Epithelial cell of proximal tubule (primary cell): ENCODE measurements around the gene TACC2. TPM values are rescaled to one million over a fixed set of nuclear protein-coding genes. Genes with fewer than 3 reads are reported as not detected.
"Not testable (repeated sequence)": the region's sequence is repeated elsewhere in the genome, so short reads cannot be mapped to it uniquely, and the experiment has no call there.

Experiments
- DNase-seq: peaks from one replicate; pipeline ENCODE4 v3.0.0-alpha.2; 2011; ENCODE audit warnings: low read depth
- H3K4me3 ChIP-seq: 2 replicates; pipeline ENCODE4 v1.5.1; 2011; ENCODE audit warnings: low read depth, mild to moderate bottlenecking, low read length
- total RNA-seq: library from RNA; depleted of rRNA; stranded (reverse); fragments of >200 nt; gene quantifications from 2 replicates; pipeline ENCODE4 v1.2.3, GENCODE V29; 2015
- TF ChIP-seq, protein P1 (sequence below): conservative IDR thresholded peaks from 2 replicates; pipeline ENCODE4 v1.5.1; 2012; ENCODE audit warnings: low read depth, mild to moderate bottlenecking, low read length

Gene TACC2
- total RNA-seq, 1 donor from 2014 or later, result 23.9 TPM

DNA sequence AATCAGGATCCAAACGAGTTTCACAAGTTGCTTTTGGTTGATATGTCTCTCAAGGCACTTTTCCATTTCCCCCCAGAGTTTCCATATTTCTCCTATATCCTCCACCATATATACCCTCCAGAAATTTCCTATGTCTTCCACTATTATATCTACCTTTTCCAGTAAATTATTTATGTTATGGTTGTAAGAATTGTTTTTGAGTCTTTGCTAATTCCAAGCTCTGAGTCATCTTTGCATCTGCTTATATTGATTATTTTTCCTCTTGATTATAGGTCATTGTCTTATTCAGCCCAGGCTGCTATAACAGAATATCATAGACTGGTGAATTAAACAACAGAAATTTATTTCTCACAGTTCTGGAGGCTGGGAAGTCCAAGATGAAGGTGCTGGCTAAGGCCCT is 12.7 kb downstream of the TACC2 start:
- TF ChIP-seq, protein P1, sequence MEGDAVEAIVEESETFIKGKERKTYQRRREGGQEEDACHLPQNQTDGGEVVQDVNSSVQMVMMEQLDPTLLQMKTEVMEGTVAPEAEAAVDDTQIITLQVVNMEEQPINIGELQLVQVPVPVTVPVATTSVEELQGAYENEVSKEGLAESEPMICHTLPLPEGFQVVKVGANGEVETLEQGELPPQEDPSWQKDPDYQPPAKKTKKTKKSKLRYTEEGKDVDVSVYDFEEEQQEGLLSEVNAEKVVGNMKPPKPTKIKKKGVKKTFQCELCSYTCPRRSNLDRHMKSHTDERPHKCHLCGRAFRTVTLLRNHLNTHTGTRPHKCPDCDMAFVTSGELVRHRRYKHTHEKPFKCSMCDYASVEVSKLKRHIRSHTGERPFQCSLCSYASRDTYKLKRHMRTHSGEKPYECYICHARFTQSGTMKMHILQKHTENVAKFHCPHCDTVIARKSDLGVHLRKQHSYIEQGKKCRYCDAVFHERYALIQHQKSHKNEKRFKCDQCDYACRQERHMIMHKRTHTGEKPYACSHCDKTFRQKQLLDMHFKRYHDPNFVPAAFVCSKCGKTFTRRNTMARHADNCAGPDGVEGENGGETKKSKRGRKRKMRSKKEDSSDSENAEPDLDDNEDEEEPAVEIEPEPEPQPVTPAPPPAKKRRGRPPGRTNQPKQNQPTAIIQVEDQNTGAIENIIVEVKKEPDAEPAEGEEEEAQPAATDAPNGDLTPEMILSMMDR, result no peak
- H3K4me3 ChIP-seq, result no peak overlapping the region
- no peak for DNase-seq

DNA sequence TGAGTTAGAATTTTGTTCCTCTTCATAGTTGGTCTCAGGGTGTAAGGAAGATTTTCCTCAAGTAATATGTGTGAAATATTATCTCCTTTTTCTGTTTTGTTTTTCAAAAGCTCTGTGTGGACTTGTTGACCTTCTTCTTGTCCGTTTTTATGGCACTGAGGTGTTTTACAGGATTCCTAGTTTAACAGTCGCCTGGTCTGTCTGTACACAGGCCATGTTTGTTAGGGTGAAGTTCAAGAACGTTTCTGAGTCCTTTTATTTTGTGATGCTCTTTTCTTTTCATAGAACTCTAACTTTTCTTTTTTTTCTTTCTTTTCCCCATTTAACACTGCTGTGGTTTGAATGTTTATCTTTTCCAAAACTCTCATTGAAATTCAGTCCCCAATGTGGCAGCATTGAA is 18.5 kb downstream of the TACC2 start:
- TF ChIP-seq, protein P1, result no peak
- H3K4me3 ChIP-seq, result no peak overlapping the region
- no peak for DNase-seq

DNA sequence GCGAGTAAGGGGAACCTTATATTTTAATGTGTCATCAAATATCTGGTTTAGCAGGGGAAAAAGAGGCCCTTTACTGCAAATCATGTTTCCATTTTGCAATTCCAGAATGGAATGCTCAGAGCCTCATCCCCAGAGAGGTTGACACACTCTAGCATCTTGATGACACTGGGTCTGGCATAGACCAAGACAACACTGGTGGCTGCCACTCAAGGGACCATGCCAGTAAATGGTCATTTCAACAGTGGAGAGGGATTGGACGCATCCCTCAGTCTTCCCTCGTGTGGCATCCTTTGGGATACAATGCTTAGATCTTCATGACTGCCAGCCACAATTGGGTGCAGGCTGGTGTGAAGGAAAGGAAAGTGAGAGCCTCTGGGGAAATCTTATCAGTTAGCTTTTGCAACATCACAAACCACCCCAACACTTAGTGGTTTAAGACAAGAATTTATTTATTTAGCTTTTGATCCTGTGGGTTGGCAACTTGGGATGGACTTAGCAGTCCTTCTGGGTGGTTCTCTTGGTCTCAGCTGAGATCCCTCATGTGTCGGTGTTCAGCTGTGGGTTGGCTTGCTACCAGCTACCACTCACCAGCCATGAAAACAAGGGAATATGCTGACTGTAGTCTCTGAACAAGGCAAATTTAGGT is 21.6 kb downstream of the TACC2 start:
- H3K4me3 ChIP-seq, result no peak overlapping the region
- TF ChIP-seq, protein P1, result no peak
- DNase-seq, result no peak

DNA sequence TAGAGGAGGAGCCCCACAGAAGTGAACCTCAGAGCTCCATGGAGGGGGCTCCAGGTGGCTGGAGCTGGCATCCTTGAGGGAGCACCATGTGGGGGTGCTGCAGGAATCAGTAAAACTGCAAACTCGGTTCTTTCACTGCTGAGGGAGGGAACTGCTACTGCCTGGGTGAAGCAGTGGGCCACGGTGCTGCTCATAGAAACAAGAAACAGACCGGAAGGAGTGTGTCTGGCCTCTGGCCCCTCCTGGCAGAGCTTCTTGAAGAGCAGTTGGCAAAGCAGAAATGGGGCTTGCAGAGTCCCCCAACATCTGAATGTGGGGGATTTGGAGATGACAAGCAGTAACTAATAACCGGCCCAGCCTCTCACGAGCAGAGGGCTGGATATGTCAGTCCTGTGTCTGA is 23.8 kb downstream of the TACC2 start:
- H3K4me3 ChIP-seq, result no peak overlapping the region
- no peak for DNase-seq
- TF ChIP-seq, protein P1, result no peak

DNA sequence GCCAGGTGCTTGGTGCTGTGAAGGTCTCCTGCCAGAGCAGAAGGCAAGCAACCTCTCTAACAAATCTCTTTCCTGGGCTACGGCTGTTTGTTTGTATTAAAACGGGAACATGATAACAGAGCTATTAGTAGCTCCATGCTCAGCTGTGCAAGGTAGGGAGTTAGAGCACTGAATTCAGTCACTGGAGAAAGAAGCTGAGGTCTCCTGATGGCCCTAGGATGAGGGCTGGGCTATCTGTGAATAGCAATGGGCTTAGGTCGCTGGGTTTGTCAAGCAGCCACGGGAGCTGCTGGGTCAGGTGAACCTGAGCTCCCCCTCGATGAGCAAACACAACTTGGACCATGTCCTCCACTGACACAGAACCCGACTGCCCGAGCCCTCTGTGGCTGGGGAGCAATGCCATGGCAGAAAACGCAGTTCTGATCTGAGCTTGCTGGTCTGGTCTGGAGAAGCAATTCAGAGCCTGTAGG is 24.4 kb downstream of the TACC2 start:
- DNase-seq, result no peak
- TF ChIP-seq, protein P1, result no peak
- H3K4me3 ChIP-seq, result no peak overlapping the region

DNA sequence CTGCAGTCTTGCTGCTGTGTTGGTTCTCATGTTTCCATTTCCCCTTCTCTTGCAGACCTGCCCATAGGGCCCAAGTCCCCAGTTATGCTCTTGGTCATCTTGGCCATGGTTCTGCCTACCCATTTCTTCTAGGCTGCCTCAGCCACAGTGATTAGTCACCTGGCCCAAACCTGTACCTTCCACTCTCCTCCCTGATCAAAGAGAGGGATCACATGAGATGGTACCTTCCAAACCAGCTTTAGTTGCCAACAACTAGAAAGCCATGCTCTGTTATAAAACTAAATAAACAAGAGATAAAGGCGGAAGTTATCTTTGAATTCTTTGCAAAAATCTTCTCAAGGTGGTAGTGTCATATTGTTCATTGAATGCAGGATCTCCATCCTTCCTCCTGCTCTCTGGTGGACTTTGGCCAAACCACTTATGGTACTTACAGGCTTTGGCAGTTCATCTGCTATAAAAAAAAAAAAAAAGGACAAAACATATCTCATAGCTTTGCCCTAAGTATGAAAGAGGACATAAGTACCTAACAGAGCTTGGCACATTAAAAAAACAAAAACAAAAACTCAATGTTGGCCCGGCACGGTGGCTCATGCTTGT is 25.8 kb downstream of the TACC2 start:
- TF ChIP-seq, protein P1, result no peak
- no peak for DNase-seq
- H3K4me3 ChIP-seq, result no peak overlapping the region

DNA sequence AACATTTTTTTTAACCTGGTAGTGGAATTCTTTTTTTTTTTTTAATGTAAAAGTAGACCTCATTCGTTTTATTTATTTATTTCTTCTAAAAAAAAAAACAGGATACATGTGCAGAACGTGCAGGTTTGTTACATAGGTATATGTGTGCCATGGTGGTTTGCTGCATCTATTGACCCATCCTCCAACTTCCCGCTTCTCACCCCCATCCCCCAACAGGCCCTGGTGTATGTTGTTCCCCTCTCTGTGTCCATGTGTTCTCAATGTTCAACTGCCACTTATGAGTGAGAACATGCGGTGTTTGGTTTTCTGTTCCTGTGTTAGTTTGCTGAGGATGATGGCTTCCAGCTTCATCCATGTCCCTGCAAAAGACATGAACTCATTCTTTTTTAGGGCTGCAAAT is 29.0 kb downstream of the TACC2 start:
- not testable (repeated sequence) for H3K4me3 ChIP-seq, DNase-seq
